H1 (cell line): ENCODE measurements around the gene PI4KA. TPM values are rescaled to one million over a fixed set of nuclear protein-coding genes. Genes with fewer than 3 reads are reported as not detected.

Experiments
- CTCF ChIP-seq, 3 experiments: IDR thresholded peaks; 1 replicate in 2 of 3; 2 replicates in 1 of 3; pipeline versions ENCODE4 v1.5.1 to v1.6.1; 2011; ENCODE audit warnings: low read length in 3 of 3, mild to moderate bottlenecking in 3 of 3, inconsistent platforms in 2 of 3, low read depth in 1 of 3, moderate library complexity in 1 of 3; ENCODE audit not compliant: insufficient read depth in 1 of 3; ENCODE audit errors: control extremely low read depth in 1 of 3
- E2F6 ChIP-seq: IDR thresholded peaks from 2 replicates; pipeline ENCODE4 v1.6.1; 2012; ENCODE audit warnings: inconsistent platforms
- EP300 ChIP-seq, 2 experiments: IDR thresholded peaks; 1 replicate in 1 of 2; 2 replicates in 1 of 2; pipeline ENCODE4 v1.6.1; 2011 to 2012; ENCODE audit warnings: low read depth in 2 of 2, low read length in 2 of 2, mild to moderate bottlenecking in 2 of 2, borderline replicate concordance in 1 of 2, inconsistent platforms in 1 of 2, moderate library complexity in 1 of 2
- POLR2AphosphoS5 ChIP-seq: IDR thresholded peaks from 2 replicates; pipeline ENCODE4 v1.6.1; 2011; ENCODE audit warnings: low read depth, low read length
- polyA plus RNA-seq, 7 experiments: library from polyadenylated mRNA; depleted of rRNA in 3 of 7; stranded (reverse) in 5 of 7; unstranded in 2 of 7; fragments of >200 nt in 5 of 7; fragments of 200-250 nt in 2 of 7; gene quantifications; 1 replicate in 5 of 7; 2 replicates in 1 of 7; 4 replicates in 1 of 7; pipeline versions ENCODE4 v1.2.1 to v1.2.3, GENCODE V29; 2011 to 2013; ENCODE audit warnings: missing spikeins in 2 of 7, mixed read lengths in 2 of 7
- total RNA-seq: library from RNA; stranded (reverse); fragmentation: NEBNext Ultra II Directional; extraction: Animal tissue kit (Norgen Biotek cat#: 25700); gene quantifications from 2 replicates; pipeline ENCODE4 v1.2.1, GENCODE V29; 2021

Gene PI4KA
- total and polyA plus RNA-seq, 2 of the 8 experiments (the other 6 are each of a cell fraction or from before 2014, with no cell fraction given), result 22.5 to 37.7 TPM

GRCh38 chr22:20904008-20904979 is 45.7 kb upstream of the PI4KA start (continued):
- TF ChIP-seq CTCF (IDR thresholded peaks at IDR 0.05; ENCODE audit: control extremely low read depth in 1 of 3, insufficient read depth in 1 of 3, low read depth in 1 of 3, low read length in 3 of 3) (no peak), POLR2AphosphoS5 (no peak), EP300 (IDR thresholded peaks at IDR 0.05; ENCODE audit: borderline replicate concordance in 1 of 2, low read depth in 2 of 2, low read length in 2 of 2) (no peak), E2F6 (no peak)
